Lower lobe of right lung (tissue), 2 donors: ENCODE data around the gene NELFCD. TPM values are rescaled to one million over a fixed set of nuclear protein-coding genes. Genes with fewer than 3 reads are reported as not detected.

ENCODE experiments used
- ATAC-seq, 2 donors: fragments of 200-7000 bp; cut with Tn5 transposase; one replicate each; pipeline ENCODE4 v1.9.1; 2020 to 2022; ENCODE audit warnings: mild to moderate bottlenecking in 2 of 2, moderate library complexity in 2 of 2
- DNase-seq: peaks from one replicate; pipeline ENCODE4 v3.0.0-alpha.2; 2020
- H3K27ac ChIP-seq: fragments of 200-600 bp; one replicate; pipeline ENCODE4 v1.8.0; 2022
- H3K27me3 ChIP-seq: fragments of 200-600 bp; one replicate; pipeline ENCODE4 v1.8.0; 2022; ENCODE audit warnings: low read depth
- H3K36me3 ChIP-seq: fragments of 200-600 bp; one replicate; pipeline ENCODE4 v1.8.0; 2022; ENCODE audit warnings: mild to moderate bottlenecking
- H3K4me1 ChIP-seq: fragments of 200-600 bp; one replicate; pipeline ENCODE4 v1.8.0; 2022
- H3K4me3 ChIP-seq: fragments of 200-600 bp; one replicate; pipeline ENCODE4 v1.8.0; 2022; ENCODE audit warnings: mild to moderate bottlenecking
- H3K9me3 ChIP-seq: fragments of 200-600 bp; one replicate; pipeline ENCODE4 v1.8.0; 2022
- intact Hi-C: fragments of 100-400 bp; cut with DNase I; formaldehyde crosslinking; loops from one replicate; pipeline ENCODE4 v1.11.0; 2022
- total RNA-seq: library from RNA; stranded (reverse); fragmentation: NEBNext Ultra II Directional; extraction: Animal tissue kit (Norgen Biotek cat#: 25700); gene quantifications from one replicate; pipeline ENCODE4 v1.2.1, GENCODE V29; 2021
- TF ChIP-seq, protein P1 (sequence below): fragments of 200-600 bp; IDR thresholded peaks from one replicate; pipeline ENCODE4 v1.8.0; 2022; ENCODE audit warnings: antibody characterized with exemption, mild to moderate bottlenecking
- donor health status: DM: no; HTN: yes; CAD: no; lungs with severe emphysema.

NELFCD gene
- total RNA-seq, 1 donor from 2014 or later, result 54.1 TPM

DNA sequence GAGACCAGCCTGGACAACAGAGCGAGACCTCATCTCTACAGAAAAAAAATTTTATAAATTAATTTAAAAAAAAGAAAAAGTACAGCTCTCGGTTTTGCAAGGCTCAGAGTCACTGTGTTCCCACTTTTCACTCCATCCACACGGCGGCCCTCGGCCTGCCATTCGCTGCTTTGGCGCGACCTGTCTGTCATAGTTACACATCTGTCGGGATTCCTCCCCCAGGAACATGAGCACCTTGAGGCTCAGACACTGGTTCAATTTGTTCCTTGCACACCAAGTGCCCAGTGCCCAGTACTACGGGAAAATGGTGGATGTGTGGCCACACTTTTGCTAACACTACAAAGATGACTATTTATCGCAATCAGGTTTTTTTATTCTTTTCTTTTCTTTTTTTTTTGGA is 17.6 kb downstream of the NELFCD start:
- ATAC-seq (no peak), DNase-seq (no peak)
- Histone ChIP-seq H3K4me3 (no peak overlapping the region), H3K27ac (no peak overlapping the region), H3K4me1 (peaks cover 11% of the 10 kb centered on the region), H3K36me3 (peaks cover 93% of the 10 kb centered on the region), H3K27me3 (no peaks in the 10 kb centered on the region), H3K9me3 (no peaks in the 10 kb centered on the region)
- intact Hi-C loops, result no loop called here
- TF ChIP-seq, protein P1, sequence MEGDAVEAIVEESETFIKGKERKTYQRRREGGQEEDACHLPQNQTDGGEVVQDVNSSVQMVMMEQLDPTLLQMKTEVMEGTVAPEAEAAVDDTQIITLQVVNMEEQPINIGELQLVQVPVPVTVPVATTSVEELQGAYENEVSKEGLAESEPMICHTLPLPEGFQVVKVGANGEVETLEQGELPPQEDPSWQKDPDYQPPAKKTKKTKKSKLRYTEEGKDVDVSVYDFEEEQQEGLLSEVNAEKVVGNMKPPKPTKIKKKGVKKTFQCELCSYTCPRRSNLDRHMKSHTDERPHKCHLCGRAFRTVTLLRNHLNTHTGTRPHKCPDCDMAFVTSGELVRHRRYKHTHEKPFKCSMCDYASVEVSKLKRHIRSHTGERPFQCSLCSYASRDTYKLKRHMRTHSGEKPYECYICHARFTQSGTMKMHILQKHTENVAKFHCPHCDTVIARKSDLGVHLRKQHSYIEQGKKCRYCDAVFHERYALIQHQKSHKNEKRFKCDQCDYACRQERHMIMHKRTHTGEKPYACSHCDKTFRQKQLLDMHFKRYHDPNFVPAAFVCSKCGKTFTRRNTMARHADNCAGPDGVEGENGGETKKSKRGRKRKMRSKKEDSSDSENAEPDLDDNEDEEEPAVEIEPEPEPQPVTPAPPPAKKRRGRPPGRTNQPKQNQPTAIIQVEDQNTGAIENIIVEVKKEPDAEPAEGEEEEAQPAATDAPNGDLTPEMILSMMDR, result no peak

DNA sequence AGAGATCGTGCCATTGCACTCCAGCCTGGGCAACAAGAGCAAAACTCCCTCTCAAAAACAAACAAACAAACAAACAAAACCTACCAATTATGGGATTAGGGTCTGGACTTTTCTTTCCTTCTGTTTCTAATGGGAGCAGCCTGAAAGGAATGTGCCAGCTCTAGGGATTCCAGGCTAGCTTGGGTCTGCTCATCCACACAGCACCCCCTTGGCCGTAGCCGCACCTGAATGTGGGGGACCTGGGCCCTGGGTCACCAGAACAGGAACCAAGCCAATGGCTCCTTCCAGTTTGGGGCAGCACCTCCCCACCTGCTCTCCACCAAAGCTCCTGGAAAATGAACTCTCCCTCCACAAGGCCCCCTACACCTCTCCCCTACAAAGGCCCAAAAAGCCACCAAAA is 19.3 kb downstream of the NELFCD start:
- DNase-seq (no peak), ATAC-seq (no peak)
- Histone ChIP-seq H3K4me1 (peaks cover 28% of the 10 kb centered on the region), H3K27me3 (no peaks in the 10 kb centered on the region), H3K27ac (no peak overlapping the region), H3K9me3 (no peaks in the 10 kb centered on the region), H3K4me3 (no peak overlapping the region), H3K36me3 (peaks cover 81% of the 10 kb centered on the region)
- intact Hi-C loops, result no loop called here
- TF ChIP-seq, protein P1, result no peak

DNA sequence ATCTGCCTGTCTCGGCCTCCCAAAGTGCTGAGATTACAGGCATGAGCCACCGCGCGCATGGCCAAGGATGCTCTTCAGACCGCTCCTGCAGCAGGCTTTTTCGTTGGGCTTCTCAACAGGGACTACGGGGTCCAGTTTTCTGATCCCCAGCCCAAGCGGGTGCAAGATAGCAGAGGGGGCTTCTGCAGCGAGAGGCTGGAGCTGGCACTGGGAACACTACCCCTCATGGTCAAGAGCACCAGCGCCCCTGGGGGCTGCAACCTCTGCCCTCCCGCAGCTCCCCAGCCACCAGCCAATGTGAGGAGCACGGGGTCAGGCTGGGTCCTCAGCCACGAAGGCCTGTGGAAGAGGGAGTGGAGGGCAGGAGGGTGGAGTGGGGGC is 20.0 kb downstream of the NELFCD start:
- ATAC-seq (no peak), DNase-seq (no peak)
- no peaks in the 10 kb centered on the region for H3K9me3 ChIP-seq
- no peak overlapping the region for H3K4me3 ChIP-seq
- intact Hi-C loops, result no loop called here
- H3K27me3 ChIP-seq, result no peaks in the 10 kb centered on the region
- H3K27ac ChIP-seq, result no peak overlapping the region
- TF ChIP-seq, protein P1, result no peak
- H3K36me3 ChIP-seq, result peaks cover 74% of the 10 kb centered on the region
- H3K4me1 ChIP-seq, result peaks cover 35% of the 10 kb centered on the region

DNA sequence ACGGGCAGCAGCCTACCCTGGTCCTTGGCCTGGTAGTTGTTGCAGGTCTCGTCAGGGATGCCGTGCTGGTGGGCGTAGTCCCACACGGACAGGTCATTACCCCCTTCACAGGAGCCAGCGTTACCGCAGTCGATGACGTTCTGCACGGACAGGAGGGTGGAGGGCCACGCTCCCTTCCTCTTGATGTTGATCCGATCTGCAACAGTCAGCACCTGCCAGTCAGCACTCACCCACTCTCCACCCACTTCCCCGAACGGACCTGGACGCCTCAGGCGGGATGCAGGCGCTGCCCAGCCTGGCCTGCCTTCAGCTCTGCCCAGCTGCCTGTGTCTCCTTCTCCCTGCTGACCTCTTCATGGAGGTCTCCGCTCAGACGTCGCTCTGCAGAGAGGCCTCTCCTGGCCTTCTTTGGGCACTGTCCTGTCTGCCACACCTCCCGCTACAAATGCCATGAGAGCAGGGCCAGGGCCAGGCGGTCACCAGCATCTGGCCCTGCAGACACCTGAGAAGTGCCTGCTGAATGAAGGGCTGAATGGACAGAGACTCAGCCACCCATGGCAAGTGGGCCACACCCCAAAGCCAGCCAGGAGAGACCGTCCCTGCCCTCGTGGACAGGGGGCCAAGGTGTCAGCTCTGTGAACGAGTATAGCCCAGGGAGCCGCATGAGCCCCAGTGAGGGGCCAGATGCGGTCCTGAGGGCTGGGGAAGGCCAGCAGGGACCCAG is 20.6 kb downstream of the NELFCD start:
- TF ChIP-seq, protein P1, result no peak
- DNase-seq (no peak), ATAC-seq (no peak)
- intact Hi-C loops, result no loop called here
- no peaks in the 10 kb centered on the region for H3K27me3 ChIP-seq
- H3K36me3 ChIP-seq, result peaks cover 68% of the 10 kb centered on the region
- H3K27ac ChIP-seq, result no peak overlapping the region
- H3K9me3 ChIP-seq, result no peaks in the 10 kb centered on the region
- H3K4me3 ChIP-seq, result no peak overlapping the region
- peaks cover 41% of the 10 kb centered on the region for H3K4me1 ChIP-seq

DNA sequence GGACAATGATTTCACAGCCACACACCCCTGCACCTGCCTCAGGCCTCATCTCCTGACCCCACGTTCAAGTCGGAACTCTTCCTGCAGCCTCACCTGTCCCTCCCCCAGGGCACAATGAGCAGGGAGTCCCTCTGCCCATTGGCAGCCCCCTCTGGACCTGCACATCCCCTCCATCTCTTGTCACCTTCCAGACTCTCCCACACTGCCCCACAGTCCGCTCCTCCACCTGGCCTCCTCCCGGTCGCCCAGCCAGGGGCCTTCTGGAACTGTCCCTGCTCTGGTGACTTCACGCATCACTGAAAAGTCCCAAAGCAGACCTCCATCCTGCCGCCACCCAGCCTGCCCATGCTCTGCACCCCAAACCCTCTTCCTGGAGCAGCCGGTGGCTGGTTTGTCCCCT is 21.3 kb downstream of the NELFCD start:
- H3K36me3 ChIP-seq, result peaks cover 61% of the 10 kb centered on the region
- ATAC-seq, result no peak
- DNase-seq, result no peak
- TF ChIP-seq, protein P1, result no peak
- intact Hi-C loops, result no loop called here
- H3K9me3 ChIP-seq, result no peaks in the 10 kb centered on the region
- H3K4me1 ChIP-seq, result peaks cover 43% of the 10 kb centered on the region
- no peak overlapping the region for H3K27ac ChIP-seq
- no peaks in the 10 kb centered on the region for H3K27me3 ChIP-seq
- no peak overlapping the region for H3K4me3 ChIP-seq
